GM15510 (cell line): ENCODE data around the gene AR.

Experiments used
- POLR2A ChIP-seq: IDR thresholded peaks from 3 replicates; pipeline ENCODE4 v1.6.1; 2011; ENCODE audit warnings: borderline replicate concordance; ENCODE audit not compliant: insufficient read length; ENCODE audit errors: extremely low read depth

AR gene

GRCh38 chrX:67724359-67725110, 180.7 kb downstream of the AR start:
- TF ChIP-seq POLR2A = no peak

GRCh38 chrX:67725471-67725870, 181.7 kb downstream of the AR start:
- no peak for TF ChIP-seq POLR2A

GRCh38 chrX:67726018-67726417, 182.2 kb downstream of the AR start:
- TF ChIP-seq POLR2A = no peak

- no peak for TF ChIP-seq POLR2A
Measured at GRCh38 chrX:67727576-67727975, 183.8 kb downstream of the AR start.

GRCh38 chrX:67730296-67730695, 186.5 kb downstream of the AR start:
- no peak for TF ChIP-seq POLR2A

GRCh38 chrX:67731061-67731460, 187.2 kb downstream of the AR start:
- no peak for TF ChIP-seq POLR2A

GRCh38 chrX:67732864-67733263, 189.0 kb downstream of the AR start:
- no peak for TF ChIP-seq POLR2A

- no peak for TF ChIP-seq POLR2A
Measured at GRCh38 chrX:67734111-67734753, 190.4 kb downstream of the AR start.

GRCh38 chrX:67749536-67749935, 205.7 kb downstream of the AR start:
- no peak for TF ChIP-seq POLR2A

GRCh38 chrX:67750694-67751093, 206.9 kb downstream of the AR start:
- no peak for TF ChIP-seq POLR2A

GRCh38 chrX:67759018-67759417, 215.2 kb downstream of the AR start:
- TF ChIP-seq POLR2A = no peak

GRCh38 chrX:67777148-67777547, 233.3 kb downstream of the AR start:
- no peak for TF ChIP-seq POLR2A

GRCh38 chrX:67779099-67779498, 235.3 kb downstream of the AR start:
- TF ChIP-seq POLR2A = no peak
